Activated CD8-positive, alpha-beta memory T cell treated with anti-CD3 and anti-CD28 coated beads for 4 hours (primary cell): ENCODE results near the gene TMEM41A.
"Not testable (repeated sequence)": the region's sequence is repeated elsewhere in the genome, so short reads cannot be mapped to it uniquely, and the experiment has no call there.

ENCODE experiments used
- DNase-seq, 2 donors: peaks; one replicate each; pipeline ENCODE4 v3.0.0-alpha.2; 2020; ENCODE audit warnings: low read depth in 2 of 2

TMEM41A gene

DNA sequence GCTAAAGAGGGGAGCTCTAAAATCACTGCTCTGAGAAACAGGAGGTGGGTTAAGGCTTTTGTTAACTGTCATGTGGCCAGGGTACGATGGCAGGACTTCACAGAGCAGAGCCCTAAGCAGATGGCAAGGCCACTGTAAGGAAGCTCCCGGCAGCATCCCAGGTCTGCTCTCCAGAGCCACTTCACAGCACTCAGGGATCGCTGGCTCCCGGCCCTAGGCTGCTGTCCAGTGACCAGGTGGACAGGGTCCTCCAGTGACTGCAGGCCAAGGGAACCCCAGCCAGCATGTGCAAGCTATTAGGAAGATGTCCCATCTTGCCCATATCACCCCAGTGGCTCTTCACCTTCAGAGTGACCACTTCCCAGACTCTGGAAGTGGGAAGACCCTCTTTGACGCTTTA lies 10.4 kb downstream of the TMEM41A start:
- no peak for DNase-seq

DNA sequence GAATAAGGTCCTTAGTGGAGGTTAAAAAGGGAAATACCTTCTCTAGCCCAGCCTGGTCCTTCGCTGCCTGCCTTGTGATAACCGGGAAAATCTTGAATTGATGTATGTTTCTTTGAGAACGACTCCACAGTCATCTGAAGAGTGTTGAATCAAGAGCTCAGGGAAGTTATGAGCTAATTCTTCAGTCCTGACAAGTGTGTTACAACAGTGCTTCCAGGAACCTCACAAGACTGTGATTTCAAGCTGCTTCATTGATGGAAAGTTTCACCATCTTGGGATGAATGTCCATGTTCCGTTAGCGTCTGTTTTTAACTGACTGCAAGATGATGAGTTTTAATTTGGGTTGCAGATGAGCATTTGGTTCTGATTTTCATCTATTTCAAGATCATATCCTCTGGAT lies 12.4 kb downstream of the TMEM41A start:
- no peak for DNase-seq

DNA sequence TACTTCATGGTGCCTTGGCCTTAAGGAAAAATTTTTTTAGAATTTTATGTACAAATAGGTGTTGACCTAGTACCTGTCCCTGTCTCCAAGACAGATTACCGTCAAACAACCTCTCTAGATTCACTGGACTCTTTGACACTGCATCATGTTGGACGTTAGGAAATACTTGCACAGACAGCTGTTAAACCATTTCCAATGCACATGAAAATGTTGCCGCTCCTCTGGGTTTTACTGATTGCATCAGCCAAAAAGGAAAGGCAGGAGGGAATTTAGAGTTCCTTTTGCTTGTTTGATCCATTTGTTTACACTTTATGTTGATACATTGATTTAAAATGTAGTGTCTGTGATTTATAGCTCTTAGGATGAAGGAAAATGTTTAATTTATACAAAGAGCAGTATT lies 14.5 kb downstream of the TMEM41A start:
- DNase-seq, result no peak

DNA sequence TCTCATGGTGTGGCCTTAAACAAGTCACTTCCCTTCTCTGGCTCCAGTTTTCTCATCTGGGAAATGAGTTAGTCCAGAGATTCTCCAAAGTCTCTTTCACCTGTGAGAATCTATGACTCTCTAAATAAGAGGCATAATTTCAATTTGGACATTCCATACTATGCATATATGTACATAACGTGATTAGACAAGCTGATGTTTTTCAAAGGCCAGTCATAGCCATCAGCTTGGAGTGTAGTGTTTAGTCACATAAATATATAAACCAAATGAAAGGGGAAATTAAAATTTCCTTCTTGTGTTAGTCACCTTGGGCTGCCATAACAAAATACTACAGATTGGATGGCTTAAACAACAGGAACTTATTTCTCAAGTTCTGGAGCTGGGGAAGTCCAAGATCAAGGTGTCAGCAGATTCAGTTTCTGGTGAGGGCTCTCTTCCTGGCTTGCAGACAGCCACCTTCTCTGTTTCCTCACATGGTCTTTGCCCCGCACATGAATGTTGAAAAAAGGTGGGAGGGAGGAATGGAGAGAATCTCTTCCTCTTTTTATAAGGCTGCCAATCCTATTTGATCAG lies 19.4 kb downstream of the TMEM41A start:
- DNase-seq, result no peak

DNA sequence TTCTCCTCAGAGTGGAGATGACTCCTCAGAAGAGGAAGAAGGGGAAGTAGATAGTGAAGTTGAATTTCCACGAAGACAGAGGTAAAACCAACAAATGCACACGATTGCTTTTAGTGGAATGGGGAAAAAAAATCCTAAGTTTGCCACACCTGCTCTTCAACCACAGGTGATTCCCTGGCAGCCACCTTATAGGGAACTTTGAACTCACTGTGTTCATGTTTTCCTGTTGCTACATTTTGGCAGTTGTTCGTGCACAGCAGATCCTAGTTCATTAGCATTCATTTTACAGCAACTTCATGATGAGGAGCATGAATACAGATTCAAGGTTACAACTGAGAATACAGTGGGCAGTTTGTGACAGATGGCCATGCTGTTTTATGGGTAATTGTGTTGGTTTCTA lies 21.5 kb downstream of the TMEM41A start:
- DNase-seq, result no peak

DNA sequence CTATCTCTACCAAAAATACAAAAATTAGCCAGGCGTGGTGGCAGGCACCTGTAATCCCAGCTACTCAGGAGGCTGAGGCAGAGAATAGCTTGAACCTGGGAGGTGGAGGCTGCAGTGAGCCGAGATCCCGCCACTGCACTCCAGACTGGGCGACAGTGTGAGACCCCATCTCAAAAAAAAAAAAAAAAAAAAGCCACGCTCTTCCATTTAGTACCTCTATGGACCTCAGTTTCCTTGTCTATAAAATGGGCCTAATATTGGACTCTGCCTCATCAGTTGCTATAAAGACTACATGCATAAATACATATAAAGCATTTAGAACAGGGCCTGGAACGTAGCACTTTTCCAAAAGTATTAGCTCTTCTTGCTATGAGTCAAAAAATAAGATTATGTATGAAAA lies 23.9 kb downstream of the TMEM41A start:
- not testable (repeated sequence) for DNase-seq

DNA sequence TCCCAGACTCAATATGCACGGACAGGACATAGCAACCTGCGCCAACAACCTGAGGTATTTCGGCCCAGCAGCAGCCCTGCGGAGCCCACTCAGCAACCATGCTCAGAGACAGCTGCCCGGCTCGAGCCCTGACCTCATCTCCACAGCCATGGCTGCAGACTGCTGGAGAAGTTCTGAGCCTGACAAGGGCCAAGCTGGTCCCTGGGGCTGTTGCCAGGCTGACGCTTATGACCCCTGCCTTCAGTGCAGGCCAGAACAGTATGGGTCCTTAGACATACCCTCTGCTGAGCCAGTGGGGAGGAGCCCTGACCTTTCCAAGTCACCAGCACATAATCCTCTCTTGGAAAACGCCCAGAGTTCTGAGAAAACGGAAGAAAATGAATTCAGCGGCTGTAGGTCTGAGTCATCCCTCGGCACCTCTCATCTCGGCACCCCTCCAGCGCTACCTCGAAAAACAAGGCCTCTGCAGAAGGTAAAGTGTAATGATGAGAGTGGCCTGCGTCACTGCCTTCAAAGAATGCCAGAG lies 25.5 kb downstream of the TMEM41A start:
- no peak for DNase-seq

DNA sequence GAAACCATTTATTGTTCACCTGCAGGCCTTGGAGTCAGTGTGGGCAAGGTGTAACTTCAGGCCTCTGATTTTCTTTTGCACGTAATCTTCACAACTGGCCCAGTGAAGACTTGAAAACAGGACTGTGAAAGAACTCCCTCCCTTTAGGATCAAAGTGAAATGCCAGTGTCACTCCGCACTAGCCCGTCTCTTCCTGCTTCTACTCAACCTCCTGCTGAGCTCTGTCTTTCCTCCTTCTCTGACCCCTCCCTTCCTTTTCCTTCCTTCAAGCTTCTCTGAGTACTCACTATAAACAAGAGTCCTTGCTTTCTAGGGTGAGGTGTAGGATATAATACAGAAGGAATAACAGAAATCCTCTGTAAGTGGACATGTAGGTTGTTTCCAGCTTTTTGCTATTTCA lies 28.5 kb downstream of the TMEM41A start:
- DNase-seq, result no peak

DNA sequence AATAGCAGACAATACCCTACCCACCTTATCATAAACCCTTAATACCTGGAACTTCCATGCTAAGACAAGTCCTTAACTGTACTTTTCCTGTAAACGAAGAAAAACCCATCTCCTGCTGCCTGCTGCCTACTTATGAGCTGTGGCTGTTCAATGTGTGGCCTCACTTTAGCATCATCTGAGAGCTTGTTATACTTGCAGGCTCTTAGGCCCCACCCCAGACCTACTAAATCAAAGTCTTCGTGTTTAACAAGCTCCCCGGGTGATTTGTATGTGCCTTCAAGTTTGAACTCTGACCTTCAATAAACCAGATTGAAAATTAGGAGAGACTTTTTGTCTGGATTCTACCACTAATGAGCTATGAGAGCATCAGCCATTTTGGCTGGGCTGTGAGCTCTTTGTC lies 29.3 kb downstream of the TMEM41A start:
- DNase-seq, result no peak

DNA sequence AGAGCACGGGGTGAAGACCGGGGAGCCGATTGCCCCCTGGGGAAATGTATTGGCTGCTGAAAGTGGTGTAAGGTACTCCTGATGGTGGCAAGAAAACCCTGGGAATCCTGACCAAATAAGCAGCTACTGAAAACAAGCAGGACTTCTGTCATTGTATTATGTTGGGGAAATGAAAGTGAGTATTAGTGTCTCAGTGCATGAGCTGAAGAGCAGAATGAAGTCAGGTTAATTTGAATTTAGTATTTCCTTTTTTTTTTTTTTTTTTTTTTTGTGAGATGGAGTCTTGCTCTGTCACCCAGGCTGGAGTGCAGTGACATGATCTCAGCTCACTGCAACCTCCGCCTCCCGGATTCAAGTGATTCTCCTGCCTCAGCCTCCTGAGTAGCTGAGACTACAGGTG lies 32.7 kb downstream of the TMEM41A start:
- DNase-seq, result not testable (repeated sequence)

DNA sequence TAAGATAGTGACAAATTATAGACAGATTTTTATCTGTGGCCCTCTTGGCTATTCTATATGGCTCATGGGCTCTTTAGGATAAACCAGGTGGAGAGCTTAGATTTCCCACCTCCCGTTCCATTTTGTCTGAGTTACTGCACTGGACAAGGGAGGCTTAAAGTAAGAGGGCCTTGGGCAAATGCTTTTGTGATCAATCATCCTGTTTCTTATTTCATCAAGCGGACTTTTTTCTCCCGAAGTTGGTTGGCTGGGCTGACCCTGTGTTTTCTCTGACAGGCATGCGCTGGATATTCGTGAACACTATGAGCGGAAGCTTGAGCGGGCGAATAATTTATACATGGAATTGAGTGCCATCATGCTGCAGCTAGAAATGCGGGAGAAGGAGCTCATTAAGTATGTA lies 33.4 kb downstream of the TMEM41A start:
- DNase-seq, result no peak

DNA sequence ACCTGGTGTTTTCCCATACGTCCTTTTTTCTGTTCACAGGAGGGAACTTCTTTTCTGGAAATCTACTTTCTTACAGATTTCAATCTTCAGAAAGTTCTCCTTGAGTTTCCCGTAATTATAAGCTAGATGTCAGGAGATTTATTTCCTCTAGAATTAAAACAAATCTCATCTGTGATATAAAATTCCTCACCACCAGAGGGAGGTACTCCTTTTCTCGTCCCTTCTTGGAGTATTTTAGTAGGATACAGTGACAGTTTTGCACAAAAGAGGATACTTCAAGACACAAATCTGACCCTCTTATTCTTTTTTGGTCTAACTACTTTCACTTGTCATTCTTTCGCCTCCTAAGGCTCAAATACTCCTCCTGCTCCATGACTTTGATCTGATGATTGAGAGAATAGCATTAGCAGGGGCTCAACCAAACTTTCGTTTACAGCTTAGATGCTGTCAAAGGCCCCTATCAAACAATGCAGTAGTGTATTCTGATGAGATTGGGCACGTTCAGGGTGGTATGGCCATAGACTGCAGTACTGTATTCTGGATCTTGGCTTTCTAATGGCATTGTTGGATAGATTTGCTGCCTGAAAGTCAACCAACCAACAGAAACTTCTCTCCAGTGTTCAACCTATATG lies 38.0 kb downstream of the TMEM41A start:
- no peak for DNase-seq

DNA sequence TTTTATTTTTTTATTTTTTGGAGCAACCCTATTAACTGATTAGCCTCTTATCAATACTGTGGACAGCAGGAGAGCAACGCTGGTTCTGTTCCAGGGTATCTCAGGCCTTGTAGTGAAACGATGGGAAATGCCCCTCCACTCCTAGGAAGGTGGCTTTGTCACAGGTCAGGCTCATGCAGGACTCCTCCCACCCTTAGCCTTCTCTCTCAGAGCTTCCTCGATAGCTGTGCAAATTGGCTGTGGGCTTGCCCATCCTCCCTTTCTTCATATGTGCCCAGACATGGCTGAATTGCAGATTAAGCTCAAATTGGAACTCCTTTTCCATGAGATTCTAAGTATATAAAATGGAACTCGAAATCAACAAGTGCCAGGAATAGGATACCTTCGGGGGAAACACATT lies 38.5 kb downstream of the TMEM41A start:
- DNase-seq, result no peak

DNA sequence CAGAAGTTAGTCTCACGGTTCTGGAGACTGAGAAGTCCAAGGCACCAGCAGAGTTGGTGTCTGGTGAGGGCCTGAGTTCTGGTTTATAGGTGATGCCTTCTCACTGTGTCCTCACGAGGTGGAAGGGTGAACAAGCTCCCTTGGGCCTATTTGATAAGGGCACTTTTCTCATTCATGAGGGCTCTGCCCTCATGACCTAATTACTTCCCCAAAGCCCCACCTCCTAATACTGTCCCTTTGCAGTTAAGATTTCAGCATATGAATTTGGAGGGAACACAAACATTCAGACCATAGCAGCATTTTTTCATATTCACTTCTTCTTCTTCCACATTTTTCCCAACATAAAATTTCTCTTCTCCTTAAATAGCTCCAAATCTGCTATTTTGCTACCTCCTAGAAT lies 41.5 kb downstream of the TMEM41A start:
- DNase-seq, result no peak

DNA sequence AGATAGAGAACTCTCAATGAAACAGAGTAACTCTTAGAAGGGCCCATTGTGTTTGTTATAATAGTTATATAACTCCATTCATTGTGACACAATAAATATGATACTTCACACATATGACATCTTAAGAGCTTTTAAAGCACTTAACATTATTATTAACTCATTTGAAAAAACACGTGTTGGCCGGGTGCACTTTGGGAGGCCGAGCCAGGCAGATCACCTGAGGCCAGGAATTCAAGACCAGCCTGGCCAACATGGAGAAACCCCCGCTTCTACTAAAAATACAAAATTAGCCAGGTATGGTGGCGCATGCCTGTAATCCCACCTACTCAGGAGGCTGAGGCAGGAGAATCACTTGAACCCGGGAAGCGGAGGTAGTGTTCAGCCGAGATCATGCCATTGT lies 47.4 kb downstream of the TMEM41A start:
- DNase-seq, result not testable (repeated sequence)

DNA sequence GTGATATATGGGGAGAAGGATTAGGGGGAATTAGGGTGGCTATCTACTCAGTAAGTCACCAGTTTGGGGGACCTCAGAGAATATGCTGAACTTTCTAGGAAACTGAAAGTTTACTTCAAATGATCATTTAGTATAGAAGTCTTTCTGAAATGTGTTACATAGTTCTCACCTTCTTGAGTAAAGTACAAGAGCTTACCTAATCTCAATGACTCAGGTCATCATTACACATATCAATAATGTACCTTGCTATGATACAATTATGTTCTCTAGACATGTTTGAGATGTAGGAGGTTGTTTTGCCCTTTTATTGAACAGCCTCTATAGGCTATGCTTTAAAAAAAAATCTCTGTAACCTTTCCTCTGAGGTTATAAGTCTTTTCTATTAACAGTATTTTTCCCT lies 50.7 kb downstream of the TMEM41A start:
- DNase-seq, result no peak

DNA sequence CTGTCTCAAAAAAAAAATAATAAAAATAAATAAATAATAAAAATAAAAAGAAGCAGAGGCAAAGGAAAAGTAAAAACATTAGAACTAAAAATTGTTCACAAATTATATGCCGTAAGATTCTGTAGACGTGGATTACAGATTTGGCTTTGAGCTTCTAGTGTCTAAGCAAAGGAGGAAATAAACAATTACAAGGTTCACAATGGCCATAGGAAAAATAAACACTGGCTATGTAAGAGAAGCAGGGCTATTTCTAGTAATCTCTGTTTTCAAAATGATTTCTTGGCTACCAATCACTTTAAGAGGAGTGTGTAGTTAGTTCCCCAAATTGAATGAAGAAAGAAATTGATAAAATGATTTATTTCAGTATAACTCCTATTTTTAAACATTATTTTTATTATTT lies 54.5 kb downstream of the TMEM41A start:
- DNase-seq, result no peak

DNA sequence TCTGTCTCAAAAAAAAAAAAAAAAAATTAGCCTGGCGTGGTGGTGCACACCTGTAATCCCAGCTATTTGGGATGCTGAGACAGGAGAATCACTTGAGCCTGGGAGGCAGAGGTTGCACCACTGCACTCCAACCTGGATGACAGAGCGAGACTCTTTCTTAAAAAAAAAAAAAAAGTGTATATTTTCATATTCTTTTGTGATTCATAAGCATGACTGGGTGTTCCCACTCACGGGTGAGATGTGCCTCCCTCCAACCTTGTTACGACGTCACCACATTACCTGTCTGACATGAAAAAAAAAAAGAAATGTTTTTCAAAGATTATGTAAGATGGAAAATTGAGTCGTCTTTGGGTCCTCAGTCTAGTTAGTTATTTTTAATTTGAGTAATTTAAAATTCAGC lies 56.8 kb downstream of the TMEM41A start:
- DNase-seq, result no peak

DNA sequence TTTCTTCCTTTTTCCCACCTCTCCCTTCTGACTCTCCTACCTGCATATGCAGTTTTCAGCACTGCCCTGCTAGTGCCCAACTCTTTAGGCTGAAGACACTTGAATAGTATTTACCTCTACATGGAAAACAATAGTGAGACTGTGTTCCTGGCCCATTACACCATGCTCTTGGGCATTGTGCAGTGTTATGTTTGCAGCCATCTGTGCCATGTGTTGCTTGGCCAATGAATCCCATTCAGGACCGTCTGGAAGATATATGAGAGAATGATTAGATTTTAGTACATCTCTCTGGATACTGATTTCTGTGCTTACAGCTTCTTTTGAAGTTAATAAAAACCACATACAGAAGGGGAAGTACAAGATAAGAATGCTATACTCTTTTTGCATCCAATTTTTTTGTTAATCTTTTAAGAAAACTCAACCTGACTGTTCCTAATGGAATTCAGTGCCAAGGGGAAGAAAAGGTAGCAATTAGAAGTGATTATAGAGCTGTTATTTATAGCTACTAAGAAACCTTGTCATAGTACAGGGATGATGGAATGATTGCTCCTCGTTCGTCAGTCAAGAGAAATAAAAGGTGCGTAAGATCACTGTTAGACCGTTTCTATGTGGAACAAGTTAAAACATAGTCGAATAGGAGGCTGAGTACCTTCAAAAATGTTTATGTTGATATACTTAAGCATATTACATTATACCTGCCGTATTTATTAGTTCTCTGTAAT lies 58.9 kb downstream of the TMEM41A start:
- DNase-seq, result no peak
